GM10266 (cell line): ENCODE measurements around the gene CHRNA7.

Source experiments
- DNase-seq: peaks from one replicate; pipeline ENCODE4 v3.0.0; 2012; ENCODE audit errors: extremely low spot score
- TF ChIP-seq, protein P1 (sequence below): IDR thresholded peaks from 2 replicates; pipeline ENCODE4 v1.5.1; 2012; ENCODE audit warnings: mild to moderate bottlenecking, low read depth; ENCODE audit not compliant: control insufficient read depth, insufficient read depth; ENCODE audit errors: missing control alignments

CHRNA7 gene

DNA sequence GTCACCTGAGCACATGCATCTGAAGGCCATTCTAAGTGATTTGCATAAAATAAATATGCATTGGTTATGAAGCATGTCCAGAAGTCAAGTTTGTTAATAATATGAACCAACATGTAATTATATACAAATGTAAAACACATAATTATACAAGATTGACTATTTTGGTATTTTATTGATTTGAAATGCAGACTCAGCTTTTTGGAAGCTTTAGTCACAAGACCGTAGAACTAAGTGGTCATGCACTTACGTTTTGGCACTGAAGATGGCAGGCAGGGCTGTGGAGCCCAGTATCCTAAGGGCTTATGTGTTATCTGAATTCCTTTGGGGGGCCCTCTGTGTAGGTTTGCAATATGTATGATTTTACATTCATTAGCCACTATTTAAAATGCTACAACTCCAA lies 5.0 kb downstream of the CHRNA7 start:
- TF ChIP-seq, protein P1, sequence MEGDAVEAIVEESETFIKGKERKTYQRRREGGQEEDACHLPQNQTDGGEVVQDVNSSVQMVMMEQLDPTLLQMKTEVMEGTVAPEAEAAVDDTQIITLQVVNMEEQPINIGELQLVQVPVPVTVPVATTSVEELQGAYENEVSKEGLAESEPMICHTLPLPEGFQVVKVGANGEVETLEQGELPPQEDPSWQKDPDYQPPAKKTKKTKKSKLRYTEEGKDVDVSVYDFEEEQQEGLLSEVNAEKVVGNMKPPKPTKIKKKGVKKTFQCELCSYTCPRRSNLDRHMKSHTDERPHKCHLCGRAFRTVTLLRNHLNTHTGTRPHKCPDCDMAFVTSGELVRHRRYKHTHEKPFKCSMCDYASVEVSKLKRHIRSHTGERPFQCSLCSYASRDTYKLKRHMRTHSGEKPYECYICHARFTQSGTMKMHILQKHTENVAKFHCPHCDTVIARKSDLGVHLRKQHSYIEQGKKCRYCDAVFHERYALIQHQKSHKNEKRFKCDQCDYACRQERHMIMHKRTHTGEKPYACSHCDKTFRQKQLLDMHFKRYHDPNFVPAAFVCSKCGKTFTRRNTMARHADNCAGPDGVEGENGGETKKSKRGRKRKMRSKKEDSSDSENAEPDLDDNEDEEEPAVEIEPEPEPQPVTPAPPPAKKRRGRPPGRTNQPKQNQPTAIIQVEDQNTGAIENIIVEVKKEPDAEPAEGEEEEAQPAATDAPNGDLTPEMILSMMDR, result no peak

DNA sequence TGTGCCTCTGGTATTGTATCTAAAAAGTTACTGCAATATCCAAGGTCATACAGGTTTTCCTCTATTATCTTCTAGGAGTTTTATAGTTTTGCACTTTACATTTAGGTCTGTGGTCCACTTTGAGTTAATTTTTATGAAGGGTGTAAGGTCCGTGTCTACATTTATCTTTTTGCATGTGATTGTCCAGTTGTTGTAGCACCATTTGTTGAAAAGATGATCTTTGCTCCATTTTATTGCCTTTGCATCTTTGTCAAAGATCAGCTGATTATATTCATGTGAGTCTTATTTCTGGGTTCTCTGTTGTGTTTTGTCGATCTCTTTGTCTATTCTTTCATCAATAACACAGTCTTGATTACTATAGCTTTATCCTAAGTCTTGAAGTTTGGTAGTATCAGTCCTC lies 6.7 kb downstream of the CHRNA7 start:
- TF ChIP-seq, protein P1, result no peak

More for the DNA sequence above, 5.0 kb downstream of the CHRNA7 start:
- no peak for DNase-seq

DNA sequence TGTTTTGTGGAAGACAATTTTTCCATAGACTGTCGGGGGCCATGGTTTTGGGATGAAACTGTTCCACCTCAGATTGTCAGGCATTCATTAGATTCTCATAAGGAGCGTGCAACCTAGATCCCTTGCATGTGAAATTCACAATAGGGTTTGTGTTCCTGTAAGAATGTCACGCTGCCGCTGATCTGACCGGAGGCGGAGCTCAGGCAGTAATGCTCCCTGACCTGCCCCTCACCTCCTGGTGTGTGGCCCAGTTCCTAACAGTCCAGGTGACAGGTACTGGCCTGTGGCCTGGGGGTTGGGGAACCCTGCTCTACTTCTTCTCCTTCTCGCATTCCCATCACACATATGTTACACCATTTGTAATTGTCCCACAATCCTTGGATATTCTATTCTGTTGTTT lies 11.0 kb downstream of the CHRNA7 start:
- DNase-seq, result no peak
- TF ChIP-seq, protein P1, result no peak

More for the DNA sequence above, 6.7 kb downstream of the CHRNA7 start:
- DNase-seq, result no peak

DNA sequence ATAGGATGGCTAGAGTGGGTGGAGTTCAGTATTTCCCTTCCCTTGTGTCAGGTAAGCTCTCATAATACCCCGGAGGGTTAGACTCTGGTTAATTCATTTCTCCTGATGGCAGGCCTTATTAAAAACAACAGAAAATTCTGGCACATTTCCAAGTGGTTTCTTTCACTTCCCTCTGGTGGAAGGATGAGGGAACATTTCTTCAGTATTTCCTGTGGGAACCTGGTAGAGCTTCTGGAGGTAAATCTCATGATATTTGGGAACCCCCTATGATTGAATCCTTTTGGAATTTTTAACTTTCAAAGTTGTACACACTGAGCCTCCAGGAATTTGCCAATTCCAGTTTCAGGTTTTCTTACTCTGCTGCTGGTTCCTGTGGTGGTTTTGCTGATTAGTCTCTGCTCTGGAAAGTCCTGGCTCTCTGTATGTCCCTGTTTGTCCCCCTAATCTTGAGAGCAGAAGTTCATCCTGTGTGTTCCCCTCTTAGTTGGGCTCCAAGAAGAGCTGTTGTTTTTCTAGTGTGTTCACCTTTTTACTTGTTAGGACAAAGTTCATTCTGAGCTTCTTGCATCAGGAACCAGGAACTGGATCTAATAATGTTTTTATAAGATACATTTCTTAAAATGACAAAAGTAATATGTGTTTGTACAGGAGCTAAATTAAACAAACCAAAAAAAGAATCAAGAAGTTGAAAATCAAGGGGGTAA lies 12.1 kb downstream of the CHRNA7 start:
- TF ChIP-seq, protein P1, result no peak
- no peak for DNase-seq

DNA sequence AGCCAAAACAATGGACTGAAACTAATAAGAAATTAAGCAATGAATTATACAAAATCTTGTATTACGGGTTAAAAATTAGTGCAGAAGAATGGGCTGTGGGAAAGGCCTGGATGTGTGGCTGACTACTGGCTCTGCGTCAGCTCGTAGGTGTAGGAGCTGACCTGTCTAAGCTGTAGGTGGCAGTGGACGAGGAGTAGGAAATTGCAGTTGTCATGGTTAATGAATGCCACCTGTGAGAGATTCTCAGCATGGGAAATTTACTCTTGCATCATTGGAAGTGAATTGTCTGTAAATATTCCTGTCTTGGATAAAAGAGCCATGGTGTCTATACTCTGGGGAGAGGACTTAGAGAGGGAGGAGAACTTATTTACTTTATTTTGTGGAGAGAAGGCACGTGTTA lies 23.4 kb downstream of the CHRNA7 start:
- TF ChIP-seq, protein P1, result no peak
- DNase-seq, result no peak

DNA sequence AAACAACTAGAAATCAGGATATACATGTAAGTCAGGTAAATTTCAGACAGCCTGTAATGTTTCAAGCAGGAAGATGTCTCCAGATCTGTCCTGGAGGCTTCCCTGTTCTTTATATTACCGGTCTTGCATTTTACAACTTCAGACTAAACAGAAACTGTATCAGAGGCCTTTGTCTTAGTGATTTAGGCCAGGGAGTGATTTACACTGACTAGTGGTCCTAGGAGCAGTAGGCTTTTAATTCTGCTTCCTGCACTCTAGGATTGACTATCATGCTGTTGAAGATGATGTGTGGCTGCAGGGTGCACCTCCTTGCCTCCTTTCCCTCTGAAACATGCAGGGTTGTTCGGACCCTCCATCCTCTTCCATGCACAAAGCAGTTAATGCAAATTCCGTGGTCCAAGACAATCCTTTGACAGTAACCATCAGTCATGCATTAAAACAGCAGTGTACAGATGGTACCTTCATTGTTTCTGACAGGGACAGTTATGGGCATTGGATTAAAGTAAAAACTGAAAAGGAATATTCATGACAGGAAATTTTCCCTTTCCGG lies 27.6 kb downstream of the CHRNA7 start:
- TF ChIP-seq, protein P1, result no peak
- DNase-seq, result no peak

DNA sequence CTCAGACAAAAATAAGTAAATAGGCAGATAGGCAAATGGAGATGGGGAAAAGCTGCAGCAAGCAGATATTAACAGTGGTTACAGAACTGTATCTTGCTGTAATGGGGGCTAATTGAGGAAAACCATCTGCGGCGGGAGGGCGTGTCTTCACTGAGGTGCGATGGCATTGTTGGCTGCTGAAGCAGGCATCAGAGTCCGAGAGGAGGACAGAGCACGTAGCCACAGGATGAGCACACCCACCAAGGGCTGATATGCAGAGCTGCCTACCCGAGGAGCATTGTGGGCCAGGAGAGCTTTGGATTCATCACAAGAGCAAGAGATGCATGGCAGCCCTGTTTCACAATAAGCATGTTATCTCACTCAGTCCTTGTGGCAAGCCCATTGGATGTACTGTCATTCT lies 30.4 kb downstream of the CHRNA7 start:
- TF ChIP-seq, protein P1, result no peak
- DNase-seq, result no peak
